HepG2 (cell line): ENCODE measurements around the gene CNGA1. TPM values are rescaled to one million over a fixed set of nuclear protein-coding genes. Genes with fewer than 3 reads are reported as not detected.

Source experiments
- ARHGAP35 ChIP-seq: sonication (generic); formaldehyde crosslinking; IDR thresholded peaks from 2 replicates; pipeline ENCODE4 v1.9.0; 2022; ENCODE audit warnings: mild to moderate bottlenecking, inconsistent platforms, moderate library complexity, missing genetic modification reagents, borderline replicate concordance
- CCDC6 ChIP-seq: sonication (generic); formaldehyde crosslinking; IDR thresholded peaks from 2 replicates; pipeline ENCODE4 v1.8.1; 2022; ENCODE audit warnings: mild to moderate bottlenecking, missing genetic modification reagents, moderate library complexity
- EED ChIP-seq: sonication (generic); formaldehyde crosslinking; IDR thresholded peaks from 2 replicates; pipeline ENCODE4 v1.5.0; 2020; ENCODE audit warnings: mild to moderate bottlenecking, missing genetic modification reagents
- GATA4 ChIP-seq: sonication (generic); IDR thresholded peaks from 2 replicates; pipeline ENCODE4 v1.6.1; 2016; ENCODE audit warnings: antibody characterized with exemption, low read depth, borderline replicate concordance
- GPN1 ChIP-seq: sonication (generic); formaldehyde crosslinking; IDR thresholded peaks from 2 replicates; pipeline ENCODE4 v1.5.1; 2020; ENCODE audit warnings: missing genetic modification reagents, borderline replicate concordance
- MAFG ChIP-seq: sonication (generic); formaldehyde crosslinking; IDR thresholded peaks from 2 replicates; pipeline ENCODE4 v1.5.1; 2020; ENCODE audit warnings: mild to moderate bottlenecking, missing genetic modification reagents
- PHB2 ChIP-seq: fragments of 450-650 bp; IDR thresholded peaks from 2 replicates; pipeline ENCODE4 v1.6.1; 2018; ENCODE audit not compliant: partially characterized antibody
- PHF8 ChIP-seq: sonication (generic); formaldehyde crosslinking; IDR thresholded peaks from 2 replicates; pipeline ENCODE4 v1.5.0; 2020; ENCODE audit warnings: missing genetic modification reagents
- PRPF4 ChIP-seq: fragments of 200-400 bp; formaldehyde crosslinking; IDR thresholded peaks from 2 replicates; pipeline ENCODE4 v1.6.1; 2016; ENCODE audit warnings: low read length, low read depth; ENCODE audit not compliant: poor library complexity, severe bottlenecking
- RFX3 ChIP-seq: IDR thresholded peaks from 2 replicates; pipeline ENCODE4 v1.6.1; 2016; ENCODE audit warnings: missing biosample characterization, missing genetic modification reagents
- SETDB1 ChIP-seq: sonication (generic); formaldehyde crosslinking; IDR thresholded peaks from 2 replicates; pipeline ENCODE4 v1.5.1; 2020; ENCODE audit warnings: missing genetic modification reagents, mild to moderate bottlenecking, borderline replicate concordance
- SRSF4 ChIP-seq: fragments of 200-400 bp; formaldehyde crosslinking; IDR thresholded peaks from one replicate; pipeline ENCODE4 v1.6.1; 2018; ENCODE audit warnings: mild to moderate bottlenecking, low read depth, low read length, moderate library complexity; ENCODE audit not compliant: poor library complexity, severe bottlenecking
- U2AF2 ChIP-seq: fragments of 200-400 bp; formaldehyde crosslinking; IDR thresholded peaks from 2 replicates; pipeline ENCODE4 v1.6.1; 2017; ENCODE audit warnings: low read depth, mild to moderate bottlenecking, low read length
- ZFYVE20 ChIP-seq: sonication (generic); formaldehyde crosslinking; IDR thresholded peaks from 2 replicates; pipeline ENCODE4 v1.8.0; 2023; ENCODE audit warnings: low read depth, mild to moderate bottlenecking, moderate library complexity, missing genetic modification reagents, borderline replicate concordance
- ZNF17 ChIP-seq: sonication (generic); formaldehyde crosslinking; IDR thresholded peaks from 2 replicates; pipeline ENCODE4 v1.5.0; 2020; ENCODE audit warnings: mild to moderate bottlenecking, missing genetic modification reagents
- ZNF331 ChIP-seq: sonication (generic); formaldehyde crosslinking; IDR thresholded peaks from 2 replicates; pipeline ENCODE4 v1.4.0; 2020; ENCODE audit warnings: missing genetic modification reagents
- ZNF335 ChIP-seq: sonication (generic); formaldehyde crosslinking; IDR thresholded peaks from 2 replicates; pipeline ENCODE4 v1.4.0; 2020; ENCODE audit warnings: missing genetic modification reagents
- ZNF496 ChIP-seq: sonication (generic); formaldehyde crosslinking; IDR thresholded peaks from 2 replicates; pipeline ENCODE4 v1.8.1; 2023; ENCODE audit warnings: mild to moderate bottlenecking, moderate library complexity, missing genetic modification reagents; ENCODE audit not compliant: insufficient replicate concordance
- ZNF563 ChIP-seq: sonication (generic); formaldehyde crosslinking; IDR thresholded peaks from 2 replicates; pipeline ENCODE4 v1.8.0; 2022; ENCODE audit warnings: mild to moderate bottlenecking, moderate library complexity, missing genetic modification reagents
- ZNF749 ChIP-seq: sonication (generic); formaldehyde crosslinking; IDR thresholded peaks from 2 replicates; pipeline ENCODE4 v1.8.0; 2022; ENCODE audit warnings: mild to moderate bottlenecking, missing genetic modification reagents, moderate library complexity, borderline replicate concordance
- ZSCAN30 ChIP-seq: sonication (generic); formaldehyde crosslinking; IDR thresholded peaks from 2 replicates; pipeline ENCODE4 v1.5.0; 2020; ENCODE audit warnings: mild to moderate bottlenecking, missing genetic modification reagents
- polyA plus RNA-seq, 8 experiments: library from polyadenylated mRNA; depleted of rRNA in 3 of 8; stranded (reverse) in 7 of 8; unstranded in 1 of 8; fragments of >200 nt; fragmentation: Illumina TruSeq in 4 of 8; extraction: Trizol in 4 of 8; gene quantifications; 2 replicates each; pipeline versions ENCODE4 v1.2.1 to v1.2.3, GENCODE V29; 2011 to 2016; ENCODE audit warnings: low read depth in 4 of 8, missing spikeins in 1 of 8, mixed read lengths in 1 of 8; ENCODE audit not compliant: insufficient read depth in 1 of 8
- total RNA-seq, 5 experiments: library from RNA; depleted of rRNA; stranded (reverse); fragments of >200 nt; fragmentation: Illumina TruSeq; extraction: Trizol; gene quantifications; 2 replicates each; pipeline ENCODE4 v1.2.3, GENCODE V29; 2016; ENCODE audit warnings: low read depth in 1 of 5
- TF ChIP-seq, protein P1 (sequence below): sonication (generic); formaldehyde crosslinking; IDR thresholded peaks from 2 replicates; pipeline ENCODE4 v1.8.0; 2022; ENCODE audit warnings: mild to moderate bottlenecking, missing genetic modification reagents, moderate library complexity
- TF ChIP-seq, protein P2 (sequence below), 2 experiments: fragments of 450-650 bp in 1 of 2; sonication (generic) in 1 of 2; formaldehyde crosslinking; IDR thresholded peaks; 2 replicates each; pipeline versions ENCODE4 v1.5.0 to v1.8.0; 2020 to 2022; ENCODE audit warnings: mild to moderate bottlenecking in 1 of 2, missing genetic modification reagents in 1 of 2
- TF ChIP-seq, protein P3 (sequence below): sonication (generic); formaldehyde crosslinking; IDR thresholded peaks from 2 replicates; pipeline ENCODE4 v1.4.0; 2020; ENCODE audit warnings: missing genetic modification reagents, mild to moderate bottlenecking, borderline replicate concordance

CNGA1 gene
- total and polyA plus RNA-seq, 2 of the 13 experiments (the other 11 are each of a cell fraction or from before 2014, with no cell fraction given), result 0.22 to 0.40 TPM

DNA sequence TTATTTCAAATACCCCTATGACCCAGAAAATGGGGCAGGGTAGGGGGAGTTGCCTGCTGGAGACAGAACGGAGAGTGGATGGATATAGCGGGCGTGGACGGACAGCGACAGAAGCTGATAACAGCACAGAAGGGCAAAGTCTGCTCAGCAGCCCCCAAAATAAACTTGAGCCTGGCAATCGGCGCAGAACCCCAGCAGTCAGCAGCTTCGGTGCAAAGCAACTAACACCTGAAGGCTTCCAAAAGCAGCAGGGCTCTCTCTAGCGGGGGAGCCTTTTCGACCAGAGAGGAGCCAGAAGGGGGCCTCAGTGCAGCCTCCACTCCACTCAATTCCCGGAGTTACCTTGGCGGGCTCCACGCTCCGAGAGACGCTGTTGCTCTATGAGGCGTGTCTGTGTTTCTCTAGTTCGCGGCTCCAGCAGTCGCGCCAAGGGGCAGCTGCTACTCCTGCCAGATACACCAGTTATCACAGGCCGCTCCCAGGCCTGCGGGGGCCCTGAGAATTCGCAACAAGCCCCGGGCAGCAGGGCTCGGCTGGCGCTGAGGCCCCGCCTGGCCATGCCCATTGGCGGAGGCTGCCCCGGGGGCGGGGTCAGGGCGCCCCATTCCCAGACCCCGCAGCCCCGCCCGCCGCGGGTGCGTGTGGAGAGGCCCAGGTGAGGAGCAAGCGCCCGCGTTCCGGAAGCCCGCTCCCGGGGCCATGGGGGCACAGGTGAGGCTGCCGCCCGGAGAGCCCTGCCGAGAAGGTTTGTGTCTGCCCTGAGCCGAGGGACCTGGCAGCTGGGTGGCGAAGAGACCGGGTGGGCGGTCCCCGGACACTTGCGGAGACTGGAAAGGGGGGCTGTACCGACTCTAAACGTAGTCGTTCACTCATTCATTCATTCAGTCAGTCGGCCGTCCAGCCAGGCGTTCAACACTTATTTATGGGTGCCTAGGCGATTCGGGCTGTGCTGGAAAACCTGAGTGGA lies at the start of gene CNGA1, which contains the start of gene NIPAL1 (continued):
- TF ChIP-seq MAFG (CRISPR knock-in tag) (no peak), ZSCAN30 (no peak), ARHGAP35 (CRISPR knock-in tag) (no peak; the same call in 1 of the 2 replicates), ZNF331 (CRISPR knock-in tag) (peak; percentile 9; the same call in 1 of the 2 replicates), SRSF4 (no peak), ZNF563 (CRISPR knock-in tag) (peak; percentile 81), ZNF749 (CRISPR knock-in tag) (0 out of 2 replicates have a peak, but pooled peaks have one; percentile 20), ZFYVE20 (CRISPR knock-in tag) (no peak), GATA4 (no peak), RFX3 (CRISPR knock-in tag) (no peak), ZNF496 (CRISPR knock-in tag) (no peak), PRPF4 (no peak), SETDB1 (CRISPR knock-in tag) (no peak), PHF8 (peak; percentile 58), EED (0 out of 2 replicates have a peak, but pooled peaks have one; percentile 5), ZNF335 (CRISPR knock-in tag) (0 out of 2 replicates have a peak, but pooled peaks have one; percentile 55), U2AF2 (no peak), CCDC6 (CRISPR knock-in tag) (0 out of 2 replicates have a peak, but pooled peaks have one; percentile 25), ZNF17 (CRISPR knock-in tag) (no peak), PHB2 (no peak), GPN1 (no peak)
- TF ChIP-seq, protein P1, sequence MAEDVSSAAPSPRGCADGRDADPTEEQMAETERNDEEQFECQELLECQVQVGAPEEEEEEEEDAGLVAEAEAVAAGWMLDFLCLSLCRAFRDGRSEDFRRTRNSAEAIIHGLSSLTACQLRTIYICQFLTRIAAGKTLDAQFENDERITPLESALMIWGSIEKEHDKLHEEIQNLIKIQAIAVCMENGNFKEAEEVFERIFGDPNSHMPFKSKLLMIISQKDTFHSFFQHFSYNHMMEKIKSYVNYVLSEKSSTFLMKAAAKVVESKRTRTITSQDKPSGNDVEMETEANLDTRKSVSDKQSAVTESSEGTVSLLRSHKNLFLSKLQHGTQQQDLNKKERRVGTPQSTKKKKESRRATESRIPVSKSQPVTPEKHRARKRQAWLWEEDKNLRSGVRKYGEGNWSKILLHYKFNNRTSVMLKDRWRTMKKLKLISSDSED (CRISPR knock-in tag), result no peak
- TF ChIP-seq, protein P2, sequence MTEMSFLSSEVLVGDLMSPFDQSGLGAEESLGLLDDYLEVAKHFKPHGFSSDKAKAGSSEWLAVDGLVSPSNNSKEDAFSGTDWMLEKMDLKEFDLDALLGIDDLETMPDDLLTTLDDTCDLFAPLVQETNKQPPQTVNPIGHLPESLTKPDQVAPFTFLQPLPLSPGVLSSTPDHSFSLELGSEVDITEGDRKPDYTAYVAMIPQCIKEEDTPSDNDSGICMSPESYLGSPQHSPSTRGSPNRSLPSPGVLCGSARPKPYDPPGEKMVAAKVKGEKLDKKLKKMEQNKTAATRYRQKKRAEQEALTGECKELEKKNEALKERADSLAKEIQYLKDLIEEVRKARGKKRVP (CRISPR knock-in tag; IDR thresholded peaks at IDR 0.05), result no peak
- TF ChIP-seq, protein P3, sequence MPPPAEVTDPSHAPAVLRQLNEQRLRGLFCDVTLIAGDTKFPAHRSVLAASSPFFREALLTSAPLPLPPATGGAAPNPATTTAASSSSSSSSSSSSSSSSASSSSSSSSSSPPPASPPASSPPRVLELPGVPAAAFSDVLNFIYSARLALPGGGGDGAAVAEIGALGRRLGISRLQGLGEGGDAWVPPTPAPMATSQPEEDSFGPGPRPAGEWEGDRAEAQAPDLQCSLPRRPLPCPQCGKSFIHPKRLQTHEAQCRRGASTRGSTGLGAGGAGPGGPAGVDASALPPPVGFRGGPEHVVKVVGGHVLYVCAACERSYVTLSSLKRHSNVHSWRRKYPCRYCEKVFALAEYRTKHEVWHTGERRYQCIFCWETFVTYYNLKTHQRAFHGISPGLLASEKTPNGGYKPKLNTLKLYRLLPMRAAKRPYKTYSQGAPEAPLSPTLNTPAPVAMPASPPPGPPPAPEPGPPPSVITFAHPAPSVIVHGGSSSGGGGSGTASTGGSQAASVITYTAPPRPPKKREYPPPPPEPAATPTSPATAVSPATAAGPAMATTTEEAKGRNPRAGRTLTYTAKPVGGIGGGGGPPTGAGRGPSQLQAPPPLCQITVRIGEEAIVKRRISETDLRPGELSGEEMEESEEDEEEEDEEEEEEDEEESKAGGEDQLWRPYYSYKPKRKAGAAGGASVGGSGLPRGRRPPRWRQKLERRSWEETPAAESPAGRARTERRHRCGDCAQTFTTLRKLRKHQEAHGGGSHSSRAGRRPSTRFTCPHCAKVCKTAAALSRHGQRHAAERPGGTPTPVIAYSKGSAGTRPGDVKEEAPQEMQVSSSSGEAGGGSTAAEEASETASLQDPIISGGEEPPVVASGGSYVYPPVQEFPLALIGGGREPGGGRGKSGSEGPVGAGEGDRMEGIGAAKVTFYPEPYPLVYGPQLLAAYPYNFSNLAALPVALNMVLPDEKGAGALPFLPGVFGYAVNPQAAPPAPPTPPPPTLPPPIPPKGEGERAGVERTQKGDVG (CRISPR knock-in tag), result peak; percentile 23; the same call in 1 of the 2 replicates
